Type B pancreatic cell (in vitro differentiated cells): Measurements from ENCODE around the gene HMCN1. TPM values are rescaled to one million over a fixed set of nuclear protein-coding genes. Genes with fewer than 3 reads are reported as not detected.

Source experiments
- DNase-seq: peaks from one replicate; pipeline ENCODE4 v3.0.0; 2021; ENCODE audit warnings: mixed read lengths; ENCODE audit not compliant: unreplicated experiment; ENCODE audit errors: extremely low spot score
- H3K27ac Mint-ChIP-seq: 2 replicates; pipeline ENCODE4 v1.8.0; 2021; ENCODE audit warnings: mild to moderate bottlenecking, mixed read lengths
- H3K27me3 Mint-ChIP-seq: 2 replicates; pipeline ENCODE4 v1.8.0; 2021; ENCODE audit warnings: mixed read lengths
- H3K36me3 Mint-ChIP-seq: 2 replicates; pipeline ENCODE4 v1.8.0; 2021; ENCODE audit warnings: mixed read lengths
- H3K4me1 Mint-ChIP-seq: one replicate; pipeline ENCODE4 v1.8.0; 2021; ENCODE audit warnings: mixed read lengths; ENCODE audit not compliant: unreplicated experiment
- H3K4me3 Mint-ChIP-seq: 2 replicates; pipeline ENCODE4 v1.8.0; 2021; ENCODE audit warnings: mild to moderate bottlenecking, mixed read lengths
- H3K9me3 Mint-ChIP-seq: 2 replicates; pipeline ENCODE4 v1.8.0; 2021; ENCODE audit warnings: mixed read lengths
- CTCF ChIP-seq: fragments of 200-600 bp; sonication (generic); conservative IDR thresholded peaks from 2 replicates; pipeline ENCODE4 v1.5.0; 2021; ENCODE audit warnings: antibody characterized with exemption, mild to moderate bottlenecking
- total RNA-seq: library from RNA; stranded (reverse); gene quantifications from 2 replicates; pipeline ENCODE4 v1.2.1, GENCODE V29; 2021; ENCODE audit warnings: low replicate concordance

The HMCN1 gene
- total RNA-seq, 1 donor from 2014 or later: 13.2 TPM

GRCh38 chr1:186082235-186082937 is 348.2 kb downstream of the HMCN1 start:
- DNase-seq: peak; percentile 66
- no peaks in the 10 kb centered on the region for H3K27me3 Mint-ChIP-seq
- H3K9me3 Mint-ChIP-seq: no peaks in the 10 kb centered on the region
- no peak overlapping the region for H3K4me3 Mint-ChIP-seq
- peaks cover 6% of the 10 kb centered on the region for H3K36me3 Mint-ChIP-seq
- no peak for TF ChIP-seq CTCF
- peak overlapping the region; percentile 37 for H3K27ac Mint-ChIP-seq
- H3K4me1 Mint-ChIP-seq: peaks cover 5% of the 10 kb centered on the region

GRCh38 chr1:186086583-186086982 is 352.4 kb downstream of the HMCN1 start:
- no peaks in the 10 kb centered on the region for H3K36me3 Mint-ChIP-seq

GRCh38 chr1:186089940-186090339 is 355.7 kb downstream of the HMCN1 start:
- Mint-ChIP-seq H3K4me1 (no peaks in the 10 kb centered on the region), H3K36me3 (no peaks in the 10 kb centered on the region), H3K4me3 (no peak overlapping the region), H3K9me3 (no peaks in the 10 kb centered on the region), H3K27me3 (no peaks in the 10 kb centered on the region), H3K27ac (no peak overlapping the region)
- no peak for DNase-seq
- no peak for TF ChIP-seq CTCF

More at GRCh38 chr1:186086583-186086982, 352.4 kb downstream of the HMCN1 start:
- no peaks in the 10 kb centered on the region for H3K27me3 Mint-ChIP-seq
- TF ChIP-seq CTCF: no peak
- no peak overlapping the region for H3K27ac Mint-ChIP-seq
- no peak for DNase-seq
- peaks cover 5% of the 10 kb centered on the region for H3K4me1 Mint-ChIP-seq
- no peaks in the 10 kb centered on the region for H3K9me3 Mint-ChIP-seq
- H3K4me3 Mint-ChIP-seq: no peak overlapping the region

- Mint-ChIP-seq H3K4me1 (no peaks in the 10 kb centered on the region), H3K36me3 (no peaks in the 10 kb centered on the region), H3K9me3 (no peaks in the 10 kb centered on the region), H3K27me3 (no peaks in the 10 kb centered on the region), H3K4me3 (no peak overlapping the region), H3K27ac (no peak overlapping the region)
- no peak for DNase-seq
- TF ChIP-seq CTCF: no peak
These were observed 357.1 kb downstream of the HMCN1 start for GRCh38 chr1:186091222-186091720.

- H3K4me1 Mint-ChIP-seq: no peaks in the 10 kb centered on the region
- H3K36me3 Mint-ChIP-seq: no peaks in the 10 kb centered on the region
- H3K27ac Mint-ChIP-seq: no peak overlapping the region
- no peaks in the 10 kb centered on the region for H3K27me3 Mint-ChIP-seq
- no peaks in the 10 kb centered on the region for H3K9me3 Mint-ChIP-seq
- no peak for TF ChIP-seq CTCF
- no peak for DNase-seq
- H3K4me3 Mint-ChIP-seq: no peak overlapping the region
These were observed 359.2 kb downstream of the HMCN1 start for GRCh38 chr1:186093437-186093836.
